Suppressor macrophage (primary cell): ENCODE results near the gene ESRRB.

Experiments used
- DNase-seq, 4 experiments: peaks; one replicate each; pipeline ENCODE4 v3.0.0-alpha.2; 2020 to 2022

The ESRRB gene

DNA sequence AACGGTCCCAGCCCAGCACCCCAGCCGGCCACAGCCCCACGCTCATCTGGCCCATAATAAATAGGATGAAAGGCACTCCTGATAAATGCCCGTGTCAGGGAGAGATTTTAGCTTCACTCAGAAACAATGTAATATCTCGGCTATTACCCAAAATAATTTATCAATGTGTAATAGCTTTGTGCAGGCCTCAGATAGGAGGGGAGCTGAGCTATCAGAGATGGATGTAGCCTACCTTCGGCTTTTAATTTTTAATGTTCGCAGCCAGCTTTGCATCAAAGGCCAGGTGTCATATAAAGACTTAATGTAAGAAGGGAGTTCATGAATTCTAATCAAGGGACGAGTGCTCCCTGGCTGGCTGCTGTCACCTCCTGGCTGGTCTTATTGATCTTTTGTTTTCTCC is 171.9 kb downstream of the ESRRB start:
- DNase-seq, result no peak

DNA sequence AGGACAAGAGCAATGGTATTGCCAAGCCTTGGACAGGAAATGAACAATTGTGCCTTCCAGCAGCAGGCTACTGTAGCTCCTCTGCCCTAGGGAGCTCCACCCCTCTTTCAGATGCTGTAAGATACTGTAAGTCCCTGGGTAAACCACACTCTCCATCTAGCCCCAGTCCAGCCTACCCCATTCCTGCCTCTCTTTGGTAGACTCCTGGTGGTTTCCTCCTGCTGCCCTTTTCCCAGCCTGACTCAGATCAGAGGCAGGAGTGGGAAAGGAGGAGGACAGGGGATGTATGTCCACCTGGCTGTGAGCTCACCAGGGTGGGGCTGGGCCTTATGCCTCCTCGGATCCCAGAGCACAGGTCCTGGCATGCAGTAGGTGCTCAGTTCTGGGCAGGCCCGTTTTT is 174.6 kb downstream of the ESRRB start:
- no peak for DNase-seq

DNA sequence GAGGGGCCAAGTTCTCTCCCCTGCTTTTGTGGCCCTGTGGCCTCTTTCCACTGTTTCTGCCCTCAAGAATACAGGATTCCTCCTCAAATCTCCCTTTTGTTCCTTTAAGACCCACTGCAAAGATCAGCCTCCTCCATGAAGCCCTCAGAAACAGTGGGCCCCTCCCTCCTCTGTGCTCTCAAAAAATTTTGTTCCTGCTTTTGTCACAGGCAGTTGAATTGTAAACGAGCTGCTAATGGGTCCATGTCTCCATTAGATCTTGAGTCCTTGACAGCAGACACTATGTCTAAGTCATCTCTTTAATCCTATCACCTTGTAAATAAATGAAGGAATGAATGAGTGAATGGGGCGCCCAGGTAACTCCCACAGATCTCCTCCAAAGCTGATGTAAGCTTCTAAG is 175.2 kb downstream of the ESRRB start:
- DNase-seq, result no peak
